Panc1 (cell line): ENCODE measurements around the gene HGD.

ENCODE experiments used
- CTCF ChIP-seq: fragments of 450-650 bp; IDR thresholded peaks from 2 replicates; pipeline ENCODE4 v1.5.1; 2017; ENCODE audit warnings: mild to moderate bottlenecking
- POLR2AphosphoS5 ChIP-seq: IDR thresholded peaks from 2 replicates; pipeline ENCODE4 v1.6.1; 2012; ENCODE audit warnings: mild to moderate bottlenecking, low read depth, low read length, moderate library complexity
- SIN3A ChIP-seq: IDR thresholded peaks from 2 replicates; pipeline ENCODE4 v1.6.1; 2012; ENCODE audit warnings: low read depth, mild to moderate bottlenecking, low read length, moderate library complexity, borderline replicate concordance; ENCODE audit not compliant: insufficient read depth
- TCF7L2 ChIP-seq: IDR thresholded peaks from 2 replicates; pipeline ENCODE4 v1.6.1; 2011; ENCODE audit warnings: mild to moderate bottlenecking, low read depth, low read length, inconsistent platforms
- TF ChIP-seq, protein P1 (sequence below), 2 experiments: IDR thresholded peaks; 2 replicates each; pipeline ENCODE4 v1.6.1; 2011 to 2012; ENCODE audit warnings: low read depth in 2 of 2, control low read depth in 1 of 2, low read length in 1 of 2, mild to moderate bottlenecking in 1 of 2, moderate library complexity in 1 of 2; ENCODE audit not compliant: insufficient read depth in 1 of 2

- TF ChIP-seq SIN3A (no peak), CTCF (no peak), POLR2AphosphoS5 (no peak), TCF7L2 (no peak)
- TF ChIP-seq, protein P1, sequence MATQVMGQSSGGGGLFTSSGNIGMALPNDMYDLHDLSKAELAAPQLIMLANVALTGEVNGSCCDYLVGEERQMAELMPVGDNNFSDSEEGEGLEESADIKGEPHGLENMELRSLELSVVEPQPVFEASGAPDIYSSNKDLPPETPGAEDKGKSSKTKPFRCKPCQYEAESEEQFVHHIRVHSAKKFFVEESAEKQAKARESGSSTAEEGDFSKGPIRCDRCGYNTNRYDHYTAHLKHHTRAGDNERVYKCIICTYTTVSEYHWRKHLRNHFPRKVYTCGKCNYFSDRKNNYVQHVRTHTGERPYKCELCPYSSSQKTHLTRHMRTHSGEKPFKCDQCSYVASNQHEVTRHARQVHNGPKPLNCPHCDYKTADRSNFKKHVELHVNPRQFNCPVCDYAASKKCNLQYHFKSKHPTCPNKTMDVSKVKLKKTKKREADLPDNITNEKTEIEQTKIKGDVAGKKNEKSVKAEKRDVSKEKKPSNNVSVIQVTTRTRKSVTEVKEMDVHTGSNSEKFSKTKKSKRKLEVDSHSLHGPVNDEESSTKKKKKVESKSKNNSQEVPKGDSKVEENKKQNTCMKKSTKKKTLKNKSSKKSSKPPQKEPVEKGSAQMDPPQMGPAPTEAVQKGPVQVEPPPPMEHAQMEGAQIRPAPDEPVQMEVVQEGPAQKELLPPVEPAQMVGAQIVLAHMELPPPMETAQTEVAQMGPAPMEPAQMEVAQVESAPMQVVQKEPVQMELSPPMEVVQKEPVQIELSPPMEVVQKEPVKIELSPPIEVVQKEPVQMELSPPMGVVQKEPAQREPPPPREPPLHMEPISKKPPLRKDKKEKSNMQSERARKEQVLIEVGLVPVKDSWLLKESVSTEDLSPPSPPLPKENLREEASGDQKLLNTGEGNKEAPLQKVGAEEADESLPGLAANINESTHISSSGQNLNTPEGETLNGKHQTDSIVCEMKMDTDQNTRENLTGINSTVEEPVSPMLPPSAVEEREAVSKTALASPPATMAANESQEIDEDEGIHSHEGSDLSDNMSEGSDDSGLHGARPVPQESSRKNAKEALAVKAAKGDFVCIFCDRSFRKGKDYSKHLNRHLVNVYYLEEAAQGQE (IDR thresholded peaks at IDR 0.05; ENCODE audit: insufficient read depth in 1 of 2, low read depth in 2 of 2, low read length in 1 of 2) = no peak
Observed at GRCh38 chr3:120681506-120682038, 467 bp downstream of the HGD start.
